ENCODE results near the gene CCDC154.

Gene CCDC154

GRCh38 chr16:1438229-1439057 lies 5.9 kb downstream of the CCDC154 start:
- no peak overlapping the region for H3K27ac ChIP-seq
- no peak for DNase-seq (ENCODE audit: low spot score)
- CTCF ChIA-PET, result interaction anchor here (0.6 kb wide), 1 partner anchor 25 kb away, joined by 4 read pairs; no protein-coding TSS in a partner anchor
- POLR2A ChIA-PET (ENCODE audit: low non-redundant PET), result no interaction called here
- no peak for TF ChIP-seq CTCF (conservative IDR thresholded peaks at IDR 0.05; ENCODE audit: low read depth)

GRCh38 chr16:1437606-1438005 lies 6.8 kb downstream of the CCDC154 start:
- DNase-seq (ENCODE audit: low spot score), result no peak
- POLR2A ChIA-PET (ENCODE audit: low non-redundant PET), result interaction anchor here (1.2 kb wide), 1 partner anchor 17 kb away, joined by 7 read pairs; the partner anchor contains the start of gene UQCC4

GRCh38 chr16:1436731-1437355 lies 7.5 kb downstream of the CCDC154 start:
- TF ChIP-seq CTCF (conservative IDR thresholded peaks at IDR 0.05; ENCODE audit: low read depth), result no peak
- H3K27ac ChIP-seq, result no peak overlapping the region
- DNase-seq (ENCODE audit: low spot score), result no peak
- POLR2A ChIA-PET (ENCODE audit: low non-redundant PET), result interaction anchor here (1.2 kb wide), 1 partner anchor 16 kb away, joined by 7 read pairs; the partner anchor contains the start of gene UQCC4
- CTCF ChIA-PET, result no interaction called here

More at GRCh38 chr16:1437606-1438005, 6.8 kb downstream of the CCDC154 start:
- CTCF ChIA-PET, result no interaction called here
- no peak overlapping the region for H3K27ac ChIP-seq
- no peak for TF ChIP-seq CTCF (conservative IDR thresholded peaks at IDR 0.05; ENCODE audit: low read depth)

GRCh38 chr16:1435921-1436697 lies 8.2 kb downstream of the CCDC154 start:
- ChIA-PET CTCF (interaction anchor here (0.6 kb wide), 1 partner anchor 767 kb away, joined by 4 read pairs; no protein-coding TSS in a partner anchor), POLR2A (ENCODE audit: low non-redundant PET) (no interaction called here)
- DNase-seq (ENCODE audit: low spot score), result no peak
- no peak overlapping the region for H3K27ac ChIP-seq
- TF ChIP-seq CTCF (conservative IDR thresholded peaks at IDR 0.05; ENCODE audit: low read depth), result no peak

- CTCF ChIA-PET, result interaction anchor here (0.6 kb wide), 2 partner anchors 202 to 766 kb away, joined by 4 to 6 read pairs; no protein-coding TSS in a partner anchor
- no peak for DNase-seq (ENCODE audit: low spot score)
- no peak for TF ChIP-seq CTCF (conservative IDR thresholded peaks at IDR 0.05; ENCODE audit: low read depth)
- no peak overlapping the region for H3K27ac ChIP-seq
- POLR2A ChIA-PET (ENCODE audit: low non-redundant PET), result no interaction called here
Observed at GRCh38 chr16:1434644-1435592, 9.4 kb downstream of the CCDC154 start.

All from RWPE1 (cell line).